Stimulated activated CD4-positive, alpha-beta T cell treated with anti-CD3 and anti-CD28 coated beads, Interleukin-4, amount 100 ng/mL, for 48 hours (primary cell): ENCODE measurements around the gene NDUFS6.
"Not testable (repeated sequence)": the region's sequence is repeated elsewhere in the genome, so short reads cannot be mapped to it uniquely, and the experiment has no call there.

ENCODE experiments used
- DNase-seq, 2 donors: peaks; one replicate each; pipeline ENCODE4 v3.0.0-alpha.2; 2020; ENCODE audit warnings: low read depth in 2 of 2

NDUFS6 gene

DNA sequence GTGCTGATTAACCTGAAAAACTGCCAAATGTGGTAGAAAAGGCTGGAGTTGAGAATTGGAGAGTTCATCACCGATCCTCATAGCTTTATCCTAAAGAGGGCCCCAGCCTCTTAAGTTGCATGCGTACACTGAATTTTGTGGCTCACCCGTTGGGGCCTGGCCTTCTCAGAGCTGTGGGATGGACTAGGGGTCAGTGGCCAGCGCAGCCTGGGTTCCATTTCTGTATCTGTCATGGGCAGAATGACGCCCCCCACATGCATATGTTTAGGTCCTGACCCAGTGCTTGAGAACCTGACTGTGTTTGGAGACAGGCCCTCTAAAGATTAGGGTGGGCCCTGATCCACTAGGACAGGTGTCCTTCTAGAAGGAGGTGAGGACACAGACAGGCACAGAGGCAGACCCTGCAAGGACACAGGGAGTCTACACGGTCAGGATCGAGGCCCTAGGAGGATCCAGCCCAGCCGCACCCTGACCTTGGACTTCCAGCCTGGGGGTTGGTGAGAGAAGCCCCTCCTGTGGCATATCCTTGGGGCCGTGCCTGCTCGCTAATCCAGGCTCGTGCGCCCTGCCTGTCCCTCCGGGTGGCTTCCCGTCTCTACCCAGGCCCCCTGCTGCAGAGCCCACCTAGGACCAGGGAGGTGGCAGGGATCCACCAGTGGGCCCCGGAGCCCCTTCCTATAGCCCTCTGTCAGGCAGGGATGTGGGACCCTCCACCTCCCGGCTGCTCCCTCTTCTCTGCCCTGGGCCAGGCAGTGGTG, 32.2 kb downstream of the NDUFS6 start:
- no peak for DNase-seq

DNA sequence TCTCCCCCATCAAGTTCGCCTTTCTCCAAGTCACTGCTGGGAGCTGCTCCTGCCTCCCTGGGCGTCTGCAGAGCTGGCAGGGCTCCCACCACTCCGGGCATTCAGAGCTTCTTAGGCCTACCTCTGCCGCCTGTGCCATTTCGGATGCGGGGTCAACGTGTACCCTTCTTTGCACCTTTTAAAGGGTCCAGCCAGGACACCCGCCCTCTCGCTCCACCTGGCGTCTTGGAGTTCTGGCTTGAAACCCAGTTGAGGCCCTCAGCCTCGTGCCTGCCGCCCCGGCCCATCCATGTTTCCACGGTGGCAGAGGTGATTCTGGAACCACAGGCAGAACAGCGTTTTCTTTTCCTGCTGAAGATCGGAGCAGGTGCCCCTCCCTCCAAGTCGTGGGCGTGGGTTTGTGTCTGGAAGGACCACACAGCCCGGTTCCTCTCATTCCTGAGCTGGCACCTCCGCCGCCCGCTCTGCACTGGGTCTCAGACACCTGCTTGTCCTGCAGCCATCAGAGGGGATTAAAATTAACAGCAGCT, 32.9 kb downstream of the NDUFS6 start:
- no peak for DNase-seq

DNA sequence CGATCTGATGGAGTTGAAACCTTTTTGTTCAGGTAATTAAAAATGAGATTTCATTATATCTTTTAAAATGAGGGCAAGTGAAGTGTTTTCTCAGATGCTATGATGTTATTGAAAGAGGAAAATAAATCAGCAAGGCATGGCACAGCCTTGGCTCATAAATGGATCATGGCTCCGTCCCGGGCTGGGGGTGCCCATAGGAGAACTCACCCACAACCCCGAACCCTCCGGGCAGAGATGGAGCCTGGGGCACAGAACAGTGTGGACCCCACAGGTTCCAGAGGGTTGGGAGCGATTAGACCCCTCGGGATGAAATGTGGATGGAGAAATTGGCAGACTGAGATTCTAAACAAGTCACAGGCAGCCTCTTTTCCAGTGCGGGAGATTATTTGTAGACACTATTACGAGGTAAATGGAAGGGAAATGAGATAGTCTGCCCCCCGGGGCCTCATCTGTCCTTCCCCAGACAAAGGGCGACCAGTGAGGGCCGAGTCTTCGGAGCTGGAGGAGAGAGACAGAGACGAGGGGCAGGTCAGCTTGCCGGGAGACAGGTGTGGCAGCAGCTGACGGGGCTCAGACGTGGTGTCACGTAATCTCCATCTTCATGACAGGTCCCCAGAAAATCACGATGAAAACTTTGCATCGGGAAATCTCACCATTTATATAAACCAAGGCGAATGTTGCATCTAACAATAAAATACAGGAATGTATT, 33.7 kb downstream of the NDUFS6 start:
- no peak for DNase-seq

DNA sequence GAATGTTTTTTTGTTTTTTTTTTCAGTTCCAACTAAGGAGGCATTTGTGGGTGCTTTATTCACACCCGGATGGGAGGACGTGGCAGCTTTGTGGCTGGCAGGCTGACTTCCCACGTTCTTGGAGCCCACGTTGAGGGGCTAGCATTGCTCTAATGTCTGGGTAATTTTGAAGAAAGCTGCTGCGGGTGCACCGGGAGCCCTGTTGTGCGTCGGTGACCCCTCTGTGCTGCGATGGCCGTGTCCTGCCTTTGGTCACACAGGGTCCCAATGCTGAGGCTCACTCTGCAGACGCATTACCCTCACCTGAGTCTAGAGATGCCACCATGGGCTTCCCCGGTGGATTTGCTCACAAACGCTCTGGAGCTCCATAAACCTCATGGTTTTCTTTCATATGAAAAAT, 34.2 kb downstream of the NDUFS6 start:
- no peak for DNase-seq

DNA sequence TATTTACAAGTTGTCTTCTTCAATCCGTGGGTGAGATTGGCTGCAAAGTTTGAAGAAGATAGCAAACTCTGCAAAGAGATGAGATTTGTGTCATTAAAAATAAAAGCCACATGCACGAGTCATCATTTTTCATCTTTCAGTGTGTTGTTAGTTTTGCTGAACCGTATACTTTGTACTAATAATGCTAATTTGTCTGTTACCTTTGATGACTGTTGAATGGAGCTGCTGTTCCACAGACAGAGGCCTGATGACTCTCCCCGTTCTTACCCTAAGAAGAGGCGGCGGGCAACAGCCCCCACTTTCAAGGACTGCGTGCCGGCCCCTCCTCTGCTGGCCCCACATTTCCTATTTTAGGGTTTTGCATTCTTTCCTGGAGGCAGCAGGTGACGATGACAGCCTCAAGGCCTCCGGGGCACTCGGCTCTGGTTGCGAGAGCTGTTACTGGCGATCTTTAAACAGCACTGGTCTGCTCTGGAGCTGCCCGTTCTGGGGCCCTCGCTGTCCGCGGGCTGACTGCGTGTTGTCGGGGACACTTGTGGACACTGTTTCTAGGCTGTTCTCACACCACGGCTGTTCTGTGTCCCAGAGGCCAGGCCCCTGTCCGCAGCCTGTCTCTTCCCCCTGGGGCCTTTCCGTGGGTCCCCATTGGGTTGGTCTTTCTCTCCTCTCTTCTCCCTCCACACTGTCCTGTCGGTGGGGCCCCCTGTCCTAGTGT, 35.1 kb downstream of the NDUFS6 start:
- DNase-seq, result no peak

DNA sequence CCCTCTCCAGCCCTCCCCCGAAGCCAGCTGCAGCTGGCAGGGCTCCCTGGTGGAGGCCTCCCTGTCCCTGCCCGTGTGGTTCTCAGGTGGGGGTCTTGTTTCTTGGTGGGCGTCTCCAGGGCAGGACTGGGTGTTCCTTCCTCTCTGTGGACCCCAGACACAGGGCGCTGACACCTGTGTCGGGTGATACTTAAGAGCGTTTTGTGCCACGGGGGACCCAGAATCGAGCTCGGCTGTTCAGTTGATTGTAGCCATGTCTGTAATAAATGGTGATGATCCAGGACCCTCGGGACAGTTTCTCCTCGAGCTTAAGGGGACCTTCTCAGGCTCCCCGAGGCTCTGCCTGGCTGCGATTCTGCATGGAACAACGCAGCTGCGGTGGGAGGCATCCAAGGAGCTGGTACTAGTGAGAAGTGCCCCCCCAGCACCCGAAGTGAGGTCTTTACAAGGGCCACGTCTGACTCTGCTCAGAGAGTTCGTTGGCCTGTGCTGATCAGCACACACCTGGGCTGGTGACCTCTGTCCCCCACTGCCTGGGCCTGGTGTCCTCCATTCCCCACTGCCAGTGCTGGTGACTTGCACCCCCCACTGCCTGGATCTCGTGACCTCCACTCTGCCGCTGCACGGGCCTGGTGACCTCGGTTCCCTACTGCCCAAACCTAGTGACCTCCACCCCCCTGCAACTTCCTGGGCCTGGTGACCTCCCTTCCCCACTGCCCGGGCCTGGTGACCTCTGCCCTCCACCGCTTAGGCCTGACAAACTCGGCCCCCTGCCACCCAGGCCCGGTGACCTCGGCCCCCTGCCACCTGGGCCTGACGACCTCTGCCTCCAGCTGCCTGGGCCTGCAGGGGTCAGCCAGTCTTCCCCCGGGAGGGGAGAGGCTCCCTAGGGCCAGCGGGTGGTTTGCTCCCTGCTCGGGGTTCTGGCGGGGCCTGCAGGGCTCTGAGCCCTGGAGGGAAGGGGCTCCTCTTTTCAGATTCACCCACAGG, 36.0 kb downstream of the NDUFS6 start:
- DNase-seq, result no peak

DNA sequence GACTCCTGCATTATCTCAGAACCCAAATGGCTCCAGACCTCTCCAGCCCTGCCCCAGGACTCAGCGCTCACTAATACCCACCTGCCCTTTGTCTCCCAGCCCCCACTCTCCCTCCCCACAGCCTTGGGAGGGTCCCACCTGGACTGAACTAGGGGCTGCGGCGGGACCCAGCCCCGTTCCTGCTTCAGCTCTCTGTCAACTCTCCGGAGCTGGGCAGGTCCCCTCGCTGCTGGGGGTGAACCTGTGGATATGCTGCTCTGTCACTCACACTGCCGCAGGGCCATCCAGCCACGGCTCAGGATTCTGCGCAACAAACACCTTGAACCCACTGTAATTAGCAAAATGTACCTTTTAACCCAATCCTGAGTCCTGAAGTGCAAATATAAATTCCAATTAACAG, 36.8 kb downstream of the NDUFS6 start:
- no peak for DNase-seq

DNA sequence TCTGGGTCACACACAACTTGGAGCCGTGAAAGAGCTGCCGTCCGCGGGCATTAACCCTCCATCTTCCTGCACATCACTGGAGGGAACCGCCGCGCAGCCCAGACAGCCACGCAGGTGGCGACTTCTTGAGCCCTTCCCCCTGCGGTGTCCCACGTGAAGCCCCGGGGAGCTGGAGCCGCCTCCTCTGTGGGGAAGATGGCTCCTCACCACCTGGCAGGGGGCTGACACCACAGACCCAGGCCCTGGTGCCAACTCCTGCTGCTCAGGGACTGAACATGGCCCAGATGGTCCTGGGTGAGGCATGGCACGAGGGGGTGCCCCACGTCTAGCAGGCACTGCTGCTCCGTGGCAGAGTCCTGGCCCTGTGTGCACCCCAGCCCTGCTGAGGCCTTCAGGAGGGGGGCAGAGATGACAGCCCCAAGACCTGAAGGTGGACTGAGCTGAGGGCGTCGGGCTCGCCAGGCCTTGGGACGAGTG, 38.9 kb downstream of the NDUFS6 start:
- no peak for DNase-seq

DNA sequence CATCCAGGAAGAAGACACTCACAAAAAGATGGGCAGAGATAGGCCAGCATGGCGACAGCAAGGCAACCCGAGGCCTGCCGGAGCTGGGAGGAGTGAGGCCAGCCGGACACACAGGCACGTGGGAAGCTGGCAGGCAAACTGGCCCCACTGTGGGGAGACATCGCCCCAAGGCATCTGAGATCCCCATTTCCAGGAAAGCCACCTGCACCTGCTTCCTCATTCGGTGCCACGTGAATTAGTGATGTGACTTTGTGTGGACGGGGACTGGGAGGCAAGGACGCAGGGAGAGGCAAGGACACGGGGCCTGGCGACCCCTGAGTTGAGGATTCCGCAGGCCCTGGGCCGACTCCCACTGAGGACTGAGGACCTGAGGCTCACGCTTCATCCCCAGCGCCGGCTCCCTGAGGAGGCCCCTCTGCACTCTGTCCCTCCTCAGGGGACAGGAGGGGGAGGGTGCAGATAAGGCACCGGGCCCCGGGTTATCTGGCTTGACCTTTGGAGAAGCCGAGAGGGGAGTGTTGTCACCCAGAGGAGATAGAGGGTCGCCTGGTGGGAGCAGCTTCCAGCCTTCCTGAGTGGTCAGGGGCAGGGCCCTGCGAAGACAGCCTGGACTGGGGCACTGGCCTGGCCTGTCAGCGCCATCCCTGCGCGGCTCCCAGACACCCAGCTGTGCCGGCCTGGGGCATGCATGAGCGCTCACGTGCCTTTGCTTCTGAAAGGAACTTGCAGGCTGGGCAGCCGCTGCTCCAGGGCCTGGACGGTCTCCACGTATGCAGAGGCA, 39.7 kb downstream of the NDUFS6 start:
- DNase-seq, result no peak

DNA sequence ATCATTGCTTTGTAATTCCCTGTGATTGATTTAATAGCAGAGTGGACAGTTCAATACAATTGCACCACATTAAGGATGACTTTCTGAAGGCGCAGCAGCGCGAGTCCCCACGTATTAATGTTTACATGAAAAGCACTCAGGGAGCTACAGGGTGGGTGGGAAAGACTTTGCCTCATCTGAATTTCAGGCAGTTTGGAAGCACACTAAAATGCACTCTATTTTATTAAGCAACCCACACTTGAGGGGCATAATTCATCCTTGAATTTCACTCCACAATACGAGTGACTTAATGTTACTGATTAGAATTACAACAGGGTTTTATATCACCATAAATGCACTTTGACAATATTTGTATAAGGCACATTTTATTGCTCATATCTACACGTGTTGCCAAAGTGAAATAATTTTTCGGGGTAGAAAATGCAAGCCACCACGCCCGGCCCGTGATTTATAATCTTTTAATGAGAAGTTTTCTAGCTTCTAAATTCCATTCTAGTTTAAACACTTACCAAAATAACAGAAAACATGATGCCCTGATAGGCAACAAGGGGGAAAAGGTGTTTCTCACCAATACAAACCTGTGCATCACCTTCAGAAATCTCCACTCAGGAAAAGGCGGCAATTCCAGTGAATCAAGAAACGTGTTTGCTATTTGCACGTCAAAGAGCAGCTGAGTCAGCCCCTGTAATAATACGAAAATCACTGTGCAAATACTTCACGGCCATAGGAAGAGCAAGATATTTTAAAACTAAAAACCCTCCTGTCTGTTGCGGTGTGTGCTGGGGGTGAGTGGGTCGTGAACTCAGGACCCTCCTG, 41.0 kb downstream of the NDUFS6 start:
- no peak for DNase-seq

DNA sequence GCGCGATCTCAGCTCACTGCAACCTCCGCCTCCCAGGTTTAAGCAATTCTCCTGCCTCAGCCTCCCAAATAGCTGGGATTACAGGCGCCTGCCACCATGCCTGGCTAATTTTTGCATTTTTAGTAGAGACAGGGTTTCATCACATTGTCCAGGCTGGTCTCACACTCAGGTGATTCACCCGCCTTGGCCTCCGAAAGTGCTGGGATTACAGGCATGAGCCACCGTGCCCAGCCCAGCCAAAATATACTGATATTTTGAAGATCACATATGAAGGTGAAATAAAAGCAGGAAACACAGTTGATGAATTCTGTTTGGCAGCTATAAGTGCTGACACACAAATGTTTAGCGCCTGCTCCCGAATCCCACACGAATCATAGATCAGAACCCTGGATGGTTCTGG, 42.6 kb downstream of the NDUFS6 start:
- not testable (repeated sequence) for DNase-seq

DNA sequence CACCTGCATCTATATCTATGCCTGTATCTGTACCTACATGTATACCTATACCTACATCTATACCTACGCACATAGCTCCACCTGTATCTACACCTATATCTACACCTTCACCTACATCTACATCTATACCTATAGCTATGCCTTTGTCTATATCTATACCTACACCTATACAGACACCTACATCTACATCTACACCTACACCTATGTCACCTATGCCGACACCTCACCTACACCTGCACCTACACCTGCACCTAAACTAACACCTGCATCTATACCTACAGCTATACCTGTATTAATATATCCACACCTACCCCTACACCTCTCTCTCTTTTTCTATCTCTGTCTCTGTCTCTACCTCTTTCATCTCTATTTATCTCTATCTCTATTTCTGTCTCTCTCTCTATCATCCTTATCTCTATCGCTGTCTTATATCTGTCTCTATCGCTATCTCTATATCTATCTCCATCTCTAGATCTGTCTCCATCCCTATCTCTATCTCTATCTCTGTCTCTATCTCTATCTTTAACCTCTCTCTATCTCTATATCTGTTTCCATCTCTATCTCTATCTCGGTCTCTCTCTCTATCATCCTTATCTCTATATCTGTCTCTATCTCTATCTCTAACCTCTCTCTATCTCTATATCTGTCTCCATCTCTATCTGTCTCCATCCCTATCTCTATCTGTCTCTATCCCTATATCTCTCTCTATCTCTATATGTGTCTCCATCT, 43.7 kb downstream of the NDUFS6 start:
- DNase-seq, result no peak

DNA sequence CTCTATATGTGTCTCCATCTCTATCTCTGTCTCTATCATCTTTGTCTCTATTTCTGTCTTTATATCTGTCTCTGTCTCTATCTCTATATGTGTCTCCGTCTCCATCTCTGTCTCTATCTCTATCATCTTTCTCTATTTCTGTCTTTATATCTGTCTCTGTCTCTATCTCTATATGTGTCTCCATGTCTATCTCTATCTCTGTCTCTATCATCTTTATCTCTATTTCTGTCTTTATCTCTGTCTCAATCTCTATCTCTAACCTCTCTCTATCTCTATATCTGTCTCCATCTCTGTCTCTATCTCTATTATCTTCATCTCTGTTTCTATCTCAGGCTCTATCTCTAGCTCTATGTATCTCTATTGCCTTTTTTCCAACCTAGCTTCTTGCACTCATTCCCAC, 44.5 kb downstream of the NDUFS6 start:
- DNase-seq, result no peak

DNA sequence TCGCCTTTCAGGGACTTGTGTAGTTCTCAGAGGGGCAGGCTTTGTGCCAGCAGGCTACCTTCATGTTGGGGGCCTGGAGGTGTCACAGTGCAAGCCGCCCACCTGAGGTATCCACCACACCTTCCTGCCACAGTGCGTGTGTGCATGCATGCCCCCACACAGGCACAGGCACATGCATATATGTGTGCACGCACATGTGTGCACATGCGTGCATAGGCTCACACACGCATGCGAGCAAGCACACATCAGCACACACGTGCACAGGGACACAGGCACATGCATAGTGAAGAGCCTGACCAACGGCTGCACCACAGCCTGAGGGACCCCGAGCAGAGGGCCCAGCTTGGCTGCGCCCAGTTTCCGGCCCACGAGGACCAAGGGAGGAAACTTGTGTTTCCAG, 45.4 kb downstream of the NDUFS6 start:
- no peak for DNase-seq

DNA sequence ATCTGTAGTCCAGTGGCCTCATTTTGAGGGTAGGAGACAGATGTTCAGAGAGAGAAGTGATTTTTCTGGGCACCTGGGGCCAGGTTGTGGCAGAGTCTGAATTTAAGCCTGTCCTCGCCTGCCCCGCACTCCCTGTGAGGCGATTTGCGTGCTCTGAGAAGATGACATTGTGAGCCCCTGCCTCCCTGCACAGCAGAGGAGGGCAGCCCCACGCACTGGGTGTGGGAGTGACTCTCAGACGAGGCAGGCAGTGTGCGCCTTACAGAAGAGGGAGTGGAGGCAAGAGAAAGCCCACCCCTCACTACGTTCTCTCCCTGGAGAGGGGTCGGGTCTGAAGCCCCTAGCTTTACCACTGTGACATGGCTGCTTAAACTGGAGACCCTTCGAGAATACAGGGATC, 45.8 kb downstream of the NDUFS6 start:
- DNase-seq, result no peak

DNA sequence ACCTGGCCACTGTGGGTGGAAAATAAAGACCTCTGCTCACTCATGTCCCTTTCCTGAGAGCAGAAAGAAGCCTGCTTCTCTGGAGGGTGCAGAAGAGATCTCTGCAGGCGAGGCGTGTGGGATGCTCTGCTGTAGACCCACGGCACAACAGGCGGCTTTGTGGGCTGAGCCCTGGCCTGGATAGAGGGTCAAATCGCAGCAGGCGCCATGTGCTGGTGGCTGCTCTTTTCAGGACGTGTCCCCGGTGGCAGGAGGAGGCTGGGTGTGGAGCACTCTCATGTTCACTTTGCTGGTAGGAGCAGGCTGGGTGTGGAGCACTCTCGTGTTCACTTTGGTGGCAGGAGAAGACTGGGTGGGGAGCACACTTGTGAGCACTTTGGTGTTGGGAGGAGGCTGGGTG, 46.4 kb downstream of the NDUFS6 start:
- DNase-seq, result no peak

DNA sequence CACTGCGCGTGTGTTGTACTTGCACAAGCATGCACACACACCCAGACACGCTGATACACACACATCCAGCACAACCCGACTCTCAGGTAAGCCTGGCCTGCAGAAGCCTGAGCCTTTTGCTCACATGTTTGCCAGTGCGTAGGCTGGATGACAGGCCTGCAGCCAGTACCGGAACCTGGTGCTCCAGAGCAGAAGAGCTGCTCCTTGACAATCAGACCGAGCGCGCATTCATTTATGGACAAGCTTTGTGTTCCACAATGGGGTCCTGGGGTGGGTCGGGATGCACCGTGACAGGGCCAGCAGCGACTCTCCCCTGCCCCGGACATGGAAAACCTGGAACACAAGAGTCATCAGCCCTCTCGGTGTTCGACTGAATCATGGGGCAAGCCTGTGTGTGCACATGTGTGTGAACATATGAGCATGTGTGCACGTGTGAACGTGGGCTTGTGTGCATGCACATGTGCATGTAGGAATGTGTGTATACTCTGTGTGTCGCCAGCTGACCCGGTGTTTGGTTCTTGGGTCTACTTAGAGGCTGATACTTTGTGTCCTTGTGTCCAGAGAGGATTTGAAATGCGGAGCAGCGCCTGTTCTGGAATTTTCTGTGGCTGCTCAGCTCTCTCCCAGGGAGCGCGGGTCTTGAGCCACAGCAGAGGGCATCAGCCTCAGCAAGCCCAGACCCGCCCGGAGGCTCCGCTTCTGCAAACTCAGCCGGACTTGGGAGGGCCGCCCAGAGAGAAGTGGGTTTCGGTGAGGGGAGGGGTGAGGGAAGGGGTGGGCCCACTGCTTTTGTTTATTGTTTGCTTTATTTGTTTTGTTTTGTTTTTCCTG, 49.3 kb downstream of the NDUFS6 start:
- DNase-seq, result no peak
